Measurements from ENCODE around the gene DHRSX. TPM values are rescaled to one million over a fixed set of nuclear protein-coding genes. Genes with fewer than 3 reads are reported as not detected.

DHRSX gene
- total and polyA plus RNA-seq, 2 donors from 2014 or later = 26.4 to 30.0 TPM

DNA sequence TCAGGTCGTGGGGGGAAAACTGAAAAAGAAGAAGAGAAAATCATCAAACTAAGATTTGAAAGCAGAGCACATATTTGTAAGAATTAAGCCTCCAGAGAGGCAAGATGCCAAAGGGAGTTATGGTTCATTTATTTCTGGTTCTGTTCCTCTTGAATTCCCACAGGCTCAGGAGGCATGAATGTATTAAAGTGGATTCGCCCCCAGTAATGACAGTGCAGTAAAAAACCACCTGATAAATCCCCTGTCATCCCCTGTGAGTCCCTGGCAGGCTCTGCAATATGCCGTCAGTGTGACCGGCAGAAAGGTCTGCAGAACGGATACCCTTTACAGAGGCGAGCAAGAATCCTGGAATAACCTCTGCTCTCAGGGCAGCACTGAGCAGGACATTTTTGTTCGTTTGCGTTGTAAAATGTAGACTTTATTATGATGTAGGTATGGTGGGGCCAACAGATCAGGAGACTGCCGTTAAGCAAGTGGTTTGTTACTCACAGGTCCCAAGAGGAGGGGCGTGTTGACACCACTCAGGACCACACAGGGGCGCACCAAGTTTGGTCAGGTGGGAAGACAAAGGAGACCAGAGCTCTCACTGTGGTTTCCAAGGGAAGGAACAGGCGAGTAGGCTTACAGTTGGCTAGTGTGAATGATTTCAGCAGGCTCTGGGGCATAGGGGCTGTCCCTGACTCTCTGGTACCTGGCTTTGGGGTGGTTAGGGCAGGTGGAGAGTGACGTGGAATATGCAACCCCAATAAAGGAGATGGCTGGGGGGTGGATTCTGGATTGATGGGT, 75.3 kb downstream of the DHRSX start:
- H3K9me3 ChIP-seq (ENCODE audit: control insufficient read depth in 2 of 3, insufficient read depth in 1 of 3, low read length in 3 of 3) = no peaks in the 10 kb centered on the region
- TF ChIP-seq, protein P1, sequence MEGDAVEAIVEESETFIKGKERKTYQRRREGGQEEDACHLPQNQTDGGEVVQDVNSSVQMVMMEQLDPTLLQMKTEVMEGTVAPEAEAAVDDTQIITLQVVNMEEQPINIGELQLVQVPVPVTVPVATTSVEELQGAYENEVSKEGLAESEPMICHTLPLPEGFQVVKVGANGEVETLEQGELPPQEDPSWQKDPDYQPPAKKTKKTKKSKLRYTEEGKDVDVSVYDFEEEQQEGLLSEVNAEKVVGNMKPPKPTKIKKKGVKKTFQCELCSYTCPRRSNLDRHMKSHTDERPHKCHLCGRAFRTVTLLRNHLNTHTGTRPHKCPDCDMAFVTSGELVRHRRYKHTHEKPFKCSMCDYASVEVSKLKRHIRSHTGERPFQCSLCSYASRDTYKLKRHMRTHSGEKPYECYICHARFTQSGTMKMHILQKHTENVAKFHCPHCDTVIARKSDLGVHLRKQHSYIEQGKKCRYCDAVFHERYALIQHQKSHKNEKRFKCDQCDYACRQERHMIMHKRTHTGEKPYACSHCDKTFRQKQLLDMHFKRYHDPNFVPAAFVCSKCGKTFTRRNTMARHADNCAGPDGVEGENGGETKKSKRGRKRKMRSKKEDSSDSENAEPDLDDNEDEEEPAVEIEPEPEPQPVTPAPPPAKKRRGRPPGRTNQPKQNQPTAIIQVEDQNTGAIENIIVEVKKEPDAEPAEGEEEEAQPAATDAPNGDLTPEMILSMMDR (IDR thresholded peaks at IDR 0.05; ENCODE audit: borderline replicate concordance, extremely low read depth, insufficient read depth) = no peak
- H3K27ac ChIP-seq (ENCODE audit: low read depth in 2 of 2, low read length in 2 of 2) = no peak overlapping the region
- FAIRE-seq (no peak), DNase-seq (no peak)
- H3K27me3 ChIP-seq (ENCODE audit: control insufficient read depth, insufficient read depth, low read length) = no peaks in the 10 kb centered on the region
- H3K4me3 ChIP-seq (ENCODE audit: low read length in 3 of 3) = no peak overlapping the region
- peaks cover 0 to 6% (median 0%) of the 10 kb centered on the region in 3 donors for H3K36me3 ChIP-seq (ENCODE audit: control insufficient read depth in 2 of 3, insufficient read depth in 3 of 3, low read length in 3 of 3)
- H3K9ac ChIP-seq (ENCODE audit: low read length in 3 of 3) = no peak overlapping the region
- H3K4me1 ChIP-seq (ENCODE audit: control insufficient read depth in 2 of 3, insufficient read depth in 2 of 3, low read depth in 1 of 3, low read length in 3 of 3) = peaks cover 0 to 3% (median 0%) of the 10 kb centered on the region in 3 donors
- intact Hi-C loops (cut with DNase I) = no loop called here

GRCh38 chrX:2424317-2424716, 76.5 kb downstream of the DHRSX start:
- Histone ChIP-seq H3K27ac (ENCODE audit: low read depth in 2 of 2, low read length in 2 of 2) (no peak overlapping the region), H3K27me3 (ENCODE audit: control insufficient read depth, insufficient read depth, low read length) (no peaks in the 10 kb centered on the region), H3K9me3 (ENCODE audit: control insufficient read depth in 2 of 3, insufficient read depth in 1 of 3, low read length in 3 of 3) (no peaks in the 10 kb centered on the region), H3K36me3 (ENCODE audit: control insufficient read depth in 2 of 3, insufficient read depth in 3 of 3, low read length in 3 of 3) (peaks cover 0 to 6% (median 0%) of the 10 kb centered on the region in 3 donors), H3K4me3 (ENCODE audit: low read length in 3 of 3) (no peak overlapping the region), H3K4me1 (ENCODE audit: control insufficient read depth in 2 of 3, insufficient read depth in 2 of 3, low read depth in 1 of 3, low read length in 3 of 3) (peaks cover 0 to 3% (median 0%) of the 10 kb centered on the region in 3 donors), H3K9ac (ENCODE audit: low read length in 3 of 3) (no peak overlapping the region)
- DNase-seq = no peak
- TF ChIP-seq, protein P1 (IDR thresholded peaks at IDR 0.05; ENCODE audit: borderline replicate concordance, extremely low read depth, insufficient read depth) = no peak
- FAIRE-seq = no peak
- intact Hi-C loops (cut with DNase I) = no loop called here

DNA sequence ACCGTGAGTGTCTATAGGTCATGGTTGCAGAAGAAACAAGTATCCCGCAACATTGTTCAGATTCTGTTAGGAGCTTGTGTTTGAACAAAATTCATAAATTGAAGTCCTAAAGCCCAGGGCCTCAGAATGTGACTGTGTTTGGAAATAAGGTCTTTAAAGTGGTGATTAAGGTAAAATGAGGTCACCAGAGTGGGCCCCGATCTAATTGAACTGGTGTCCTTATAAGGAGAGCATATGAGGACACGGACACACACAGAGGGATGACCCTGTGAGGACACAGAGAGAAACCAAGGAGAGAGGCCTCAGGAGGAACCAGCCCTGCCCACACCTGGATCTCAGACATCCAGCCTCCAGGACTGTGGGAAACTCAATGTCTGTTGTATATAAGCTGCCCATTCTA, 76.9 kb downstream of the DHRSX start:
- FAIRE-seq (no peak), DNase-seq (no peak)
- H3K4me3 ChIP-seq (ENCODE audit: low read length in 3 of 3) = no peak overlapping the region
- intact Hi-C loops (cut with DNase I) = no loop called here
- H3K27ac ChIP-seq (ENCODE audit: low read depth in 2 of 2, low read length in 2 of 2) = no peak overlapping the region
- peaks cover 0 to 6% (median 0%) of the 10 kb centered on the region in 3 donors for H3K36me3 ChIP-seq (ENCODE audit: control insufficient read depth in 2 of 3, insufficient read depth in 3 of 3, low read length in 3 of 3)
- TF ChIP-seq, protein P1 (IDR thresholded peaks at IDR 0.05; ENCODE audit: borderline replicate concordance, extremely low read depth, insufficient read depth) = no peak
- no peaks in the 10 kb centered on the region for H3K27me3 ChIP-seq (ENCODE audit: control insufficient read depth, insufficient read depth, low read length)
- no peak overlapping the region for H3K9ac ChIP-seq (ENCODE audit: low read length in 3 of 3)
- H3K9me3 ChIP-seq (ENCODE audit: control insufficient read depth in 2 of 3, insufficient read depth in 1 of 3, low read length in 3 of 3) = no peaks in the 10 kb centered on the region
- peaks cover 0 to 3% (median 0%) of the 10 kb centered on the region in 3 donors for H3K4me1 ChIP-seq (ENCODE audit: control insufficient read depth in 2 of 3, insufficient read depth in 2 of 3, low read depth in 1 of 3, low read length in 3 of 3)
